ENCODE results near the gene SYNJ2BP.
A peak's percentile ranks its signal among the peaks of the same experiment; 100 is the strongest.
"Not testable (repeated sequence)": the region's sequence is repeated elsewhere in the genome, so short reads cannot be mapped to it uniquely, and the experiment has no call there.

The SYNJ2BP gene

DNA sequence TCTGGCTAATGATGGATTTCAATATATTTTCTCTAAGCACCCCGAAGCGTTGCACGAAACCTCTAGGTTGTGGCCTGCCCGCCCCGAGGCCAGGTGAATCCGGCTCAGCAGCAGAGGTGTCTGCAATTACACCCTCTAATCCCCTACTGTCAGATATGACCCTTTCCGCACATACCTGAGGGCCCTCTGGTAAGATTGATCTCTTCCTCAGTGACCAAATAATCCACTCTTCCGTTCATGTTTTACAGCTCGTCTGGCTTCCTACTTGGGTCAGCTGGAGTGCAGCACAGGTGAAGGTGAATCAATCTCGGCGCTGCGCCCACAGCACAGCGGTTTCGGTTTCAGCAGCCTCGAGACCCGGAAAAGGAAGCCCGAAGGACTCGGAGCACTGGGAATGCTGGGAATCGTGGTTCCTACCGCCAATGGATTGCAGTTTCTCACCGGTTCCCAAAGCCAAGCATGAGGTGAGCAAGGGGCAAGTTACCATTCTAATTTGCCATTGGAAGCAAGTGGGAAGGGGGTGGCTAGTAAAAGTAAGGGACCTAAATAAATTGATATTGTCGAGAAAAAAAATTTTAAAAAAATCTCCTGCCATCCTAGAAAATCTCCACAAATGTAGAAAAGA is at the start of gene SYNJ2BP:
Gene SYNJ2BP, minus strand, starts transcription at position 366 of the 625 bp plus-strand sequence. Its CDS starts 127 bp downstream, at position 239.
- peak; percentile 18 for DNase-seq (ENCODE audit: low read depth)

- DNase-seq (ENCODE audit: low read depth), result no peak
These were observed 37.8 kb upstream of the SYNJ2BP start for GRCh38 chr14:70454731-70455130.

GRCh38 chr14:70451874-70452273 is 35.0 kb upstream of the SYNJ2BP start, which contains the start of gene ADAM21:
Gene ADAM21, plus strand, starts transcription at chr14:70452174. Its CDS starts 5,326 bp downstream, at chr14:70457500.
- DNase-seq (ENCODE audit: low read depth), result no peak

GRCh38 chr14:70448633-70449340 is 31.9 kb upstream of the SYNJ2BP start:
- DNase-seq (ENCODE audit: low read depth), result peak; percentile 27

GRCh38 chr14:70442750-70443149 is 25.9 kb upstream of the SYNJ2BP start:
- no peak for DNase-seq (ENCODE audit: low read depth)

DNA sequence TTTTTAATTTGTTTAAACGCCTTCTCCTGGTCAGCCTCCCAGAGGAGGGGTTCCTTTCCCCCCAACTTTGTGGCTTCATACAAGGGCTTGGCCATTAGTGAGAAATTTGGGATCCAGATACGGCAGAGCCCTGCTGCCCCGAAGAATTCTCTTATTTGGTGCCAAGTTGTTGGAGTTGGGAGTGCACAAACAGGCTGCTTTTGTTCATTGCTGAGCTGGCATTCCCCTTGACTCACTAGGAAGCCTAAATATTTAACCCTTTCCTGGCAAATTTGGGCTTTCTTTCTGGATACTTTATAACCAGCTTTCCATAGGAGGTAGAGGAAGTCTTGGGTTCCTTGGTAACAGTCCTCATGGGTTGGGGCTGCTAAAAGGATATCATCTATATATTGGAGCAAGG is 24.8 kb upstream of the SYNJ2BP start:
- DNase-seq (ENCODE audit: low read depth), result no peak

DNA sequence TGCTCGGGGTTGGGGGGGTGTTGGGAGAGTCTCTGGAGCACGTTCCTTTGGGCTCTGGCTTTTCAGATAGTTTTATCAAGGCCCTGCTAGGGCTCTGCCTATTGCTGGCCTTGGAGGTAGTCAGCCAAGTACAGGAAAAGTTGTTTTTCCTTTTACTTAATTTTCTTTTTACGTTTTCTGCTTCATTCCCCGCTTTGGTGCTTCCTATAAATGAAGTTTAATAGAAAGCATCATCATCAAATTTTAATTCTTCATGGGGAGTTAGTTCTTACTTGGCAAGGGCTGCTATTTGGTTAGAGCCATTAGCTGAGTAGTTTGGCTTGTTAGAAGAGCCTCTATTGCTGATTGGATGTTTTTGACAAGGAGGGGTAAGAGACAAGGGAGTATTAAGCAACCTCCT is 20.0 kb upstream of the SYNJ2BP start:
- no peak for DNase-seq (ENCODE audit: low read depth)

DNA sequence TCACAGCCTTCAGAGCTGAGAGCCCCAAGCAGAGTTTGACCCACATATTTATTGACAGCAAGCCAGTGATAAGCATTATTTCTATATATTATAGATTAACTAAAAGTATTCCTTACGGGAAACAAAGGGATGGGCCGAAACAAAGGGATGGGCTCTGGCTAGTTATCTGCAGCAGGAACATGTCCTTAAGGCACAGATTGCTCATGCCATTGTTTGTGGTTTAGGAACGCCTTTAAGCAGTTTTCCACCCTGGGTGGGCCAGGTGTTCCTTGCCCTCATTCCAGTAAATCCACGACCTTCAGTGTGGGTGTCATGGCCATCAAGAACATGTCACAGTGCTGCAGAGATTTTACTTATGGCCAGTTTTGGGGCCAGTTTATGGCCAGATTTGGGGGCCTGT is 9.7 kb upstream of the SYNJ2BP start:
- DNase-seq (ENCODE audit: low read depth), result not testable (repeated sequence)

GRCh38 chr14:70425354-70425753 is 8.5 kb upstream of the SYNJ2BP start:
- no peak for DNase-seq (ENCODE audit: low read depth)

GRCh38 chr14:70422538-70422937 is 5.6 kb upstream of the SYNJ2BP start:
- no peak for DNase-seq (ENCODE audit: low read depth)

GRCh38 chr14:70419270-70419931 is 2.5 kb upstream of the SYNJ2BP start:
- DNase-seq (ENCODE audit: low read depth), result not testable (repeated sequence)

GRCh38 chr14:70416338-70416724 is 559 bp downstream of the SYNJ2BP start:
- DNase-seq (ENCODE audit: low read depth), result no peak

GRCh38 chr14:70415788-70416187 is 1.1 kb downstream of the SYNJ2BP start:
- DNase-seq (ENCODE audit: low read depth), result no peak

DNA sequence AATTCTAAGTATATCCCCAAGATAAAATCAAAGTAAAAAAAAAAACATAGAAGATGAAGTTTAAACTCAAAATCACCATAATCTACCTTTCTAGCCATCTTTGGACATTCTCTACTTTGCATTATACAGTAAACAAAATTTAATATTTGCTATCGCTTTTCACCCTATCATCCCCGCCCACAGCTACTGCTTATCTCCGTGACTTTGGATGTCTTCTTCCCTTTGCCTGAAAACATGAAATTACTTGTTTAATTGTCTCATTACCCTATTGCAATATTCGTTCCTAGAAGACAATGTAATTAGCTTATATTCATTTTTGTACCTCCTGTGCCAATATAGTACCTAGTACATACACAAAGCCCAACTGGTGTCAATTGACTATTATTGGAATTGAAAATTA is 9.3 kb downstream of the SYNJ2BP start:
- no peak for DNase-seq (ENCODE audit: low read depth)

DNA sequence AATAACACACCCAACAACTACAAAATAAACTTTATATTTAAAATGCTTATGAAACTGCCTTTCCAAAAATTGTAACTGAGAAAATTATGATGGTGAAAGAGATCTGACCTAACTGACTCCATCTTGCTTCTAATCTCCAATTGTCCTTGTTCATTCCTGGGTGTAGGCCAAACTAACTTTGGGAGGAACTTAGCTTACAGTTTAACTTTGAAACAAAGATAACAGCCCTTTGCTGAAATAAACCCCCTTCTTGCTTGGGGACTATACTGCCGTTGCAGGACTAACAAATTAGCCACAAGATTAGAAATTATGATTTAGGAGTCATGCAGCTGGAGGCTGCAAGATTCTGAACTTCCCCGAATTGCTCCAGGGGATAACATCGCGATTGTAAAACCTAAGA is 10.7 kb downstream of the SYNJ2BP start:
- DNase-seq (ENCODE audit: low read depth), result not testable (repeated sequence)

DNA sequence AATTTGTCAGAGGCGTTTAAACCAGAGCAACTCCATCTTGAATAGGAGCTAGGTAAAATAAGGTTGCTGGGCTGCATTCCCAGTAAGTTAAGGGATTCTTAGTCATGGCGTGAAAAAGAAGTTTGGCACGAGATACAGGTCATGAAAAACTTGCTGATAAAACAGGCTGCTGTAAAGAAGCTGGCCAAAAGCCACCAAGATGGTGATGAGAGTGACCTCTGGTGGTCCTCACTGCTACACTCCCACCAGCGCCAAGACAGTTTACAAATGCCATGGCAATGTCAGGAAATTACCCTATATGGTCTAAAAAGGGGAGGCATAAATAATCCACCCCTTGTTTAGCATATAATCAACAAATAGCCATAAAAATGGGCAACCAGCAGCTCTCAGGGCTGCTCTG is 13.6 kb downstream of the SYNJ2BP start:
- DNase-seq (ENCODE audit: low read depth), result not testable (repeated sequence)

GRCh38 chr14:70401643-70402042 is 15.2 kb downstream of the SYNJ2BP start:
- DNase-seq (ENCODE audit: low read depth), result no peak

GRCh38 chr14:70398706-70399431 is 18.0 kb downstream of the SYNJ2BP start:
- DNase-seq (ENCODE audit: low read depth), result no peak

DNA sequence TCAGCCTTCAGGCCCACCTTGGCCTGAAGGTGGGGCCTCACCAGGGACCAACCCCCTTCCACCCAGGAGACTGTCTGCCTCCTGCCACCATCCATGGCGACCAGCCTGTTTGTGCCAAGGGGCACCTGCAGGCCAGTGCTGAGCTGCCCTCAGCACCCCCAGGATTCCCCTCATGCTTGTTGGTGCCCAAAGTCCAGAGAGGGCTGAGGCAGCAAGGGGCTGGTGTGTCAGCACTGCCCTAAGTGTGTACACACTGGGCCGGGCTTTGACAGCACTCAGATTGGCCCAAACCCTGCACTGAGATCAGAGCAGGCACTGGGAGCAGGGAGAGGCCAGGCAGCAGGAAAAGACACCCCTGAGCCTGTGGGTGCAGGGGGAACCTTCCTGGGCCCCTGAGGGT is 18.6 kb downstream of the SYNJ2BP start:
- DNase-seq (ENCODE audit: low read depth), result no peak

GRCh38 chr14:70397746-70398145 is 19.1 kb downstream of the SYNJ2BP start:
- no peak for DNase-seq (ENCODE audit: low read depth)

GRCh38 chr14:70394674-70395306 is 22.1 kb downstream of the SYNJ2BP start:
- DNase-seq (ENCODE audit: low read depth), result no peak

GRCh38 chr14:70392676-70393075 is 24.2 kb downstream of the SYNJ2BP start:
- no peak for DNase-seq (ENCODE audit: low read depth)
